Activated T-cell treated with anti-CD3 and anti-CD28 coated beads, Interleukin-2, amount 50 U/mL, for 24 hours (primary cell): ENCODE data around the gene PIGU.
"Not testable (repeated sequence)": the region's sequence is repeated elsewhere in the genome, so short reads cannot be mapped to it uniquely, and the experiment has no call there.

Experiments
- DNase-seq: peaks from one replicate; pipeline ENCODE4 v3.0.0-alpha.2; 2020
- H3K27ac Mint-ChIP-seq: 2 replicates; pipeline ENCODE4 v1.8.0; 2020; ENCODE audit warnings: mild to moderate bottlenecking, mixed read lengths
- H3K27me3 Mint-ChIP-seq: 2 replicates; pipeline ENCODE4 v1.8.0; 2020; ENCODE audit warnings: mixed read lengths
- H3K36me3 Mint-ChIP-seq: 2 replicates; pipeline ENCODE4 v1.8.0; 2020; ENCODE audit warnings: low read depth, mixed read lengths
- H3K4me1 Mint-ChIP-seq: 2 replicates; pipeline ENCODE4 v1.8.0; 2020; ENCODE audit warnings: low read depth, mixed read lengths
- H3K4me3 Mint-ChIP-seq: 2 replicates; pipeline ENCODE4 v1.8.0; 2020; ENCODE audit warnings: mild to moderate bottlenecking, moderate library complexity, mixed read lengths
- H3K9me3 Mint-ChIP-seq: 2 replicates; pipeline ENCODE4 v1.8.0; 2020; ENCODE audit warnings: mixed read lengths

Gene PIGU

DNA sequence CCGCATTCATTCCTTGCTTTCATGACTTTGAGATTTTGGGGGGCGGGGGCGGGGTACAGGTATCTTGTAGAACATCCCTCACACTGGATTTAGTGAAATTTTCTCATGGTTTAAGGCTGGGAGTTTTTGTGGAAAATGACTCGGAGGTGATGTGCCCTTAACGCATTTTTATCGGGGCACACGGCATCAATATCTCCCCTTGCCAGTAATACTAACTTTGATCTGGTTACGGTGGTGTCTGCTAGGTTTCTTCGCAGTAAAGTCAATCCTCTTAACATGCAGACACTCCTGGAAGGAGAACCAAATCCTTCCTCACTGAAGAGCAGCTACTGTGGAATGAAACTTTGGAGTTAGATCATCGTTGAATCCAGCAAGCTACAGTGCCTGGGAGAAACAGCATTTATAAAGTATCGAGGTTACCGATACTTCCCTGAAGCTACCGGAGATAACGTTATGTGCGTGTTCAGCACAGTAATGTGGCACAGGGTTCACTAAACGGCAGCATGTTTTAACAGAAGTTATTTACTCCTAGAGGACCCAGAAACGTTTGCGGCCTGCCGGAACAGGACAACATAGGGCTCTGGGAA, 161.9 kb downstream of the PIGU start:
- no peak for DNase-seq
- H3K9me3 Mint-ChIP-seq, result no peaks in the 10 kb centered on the region
- H3K36me3 Mint-ChIP-seq, result peaks cover 48% of the 10 kb centered on the region

DNA sequence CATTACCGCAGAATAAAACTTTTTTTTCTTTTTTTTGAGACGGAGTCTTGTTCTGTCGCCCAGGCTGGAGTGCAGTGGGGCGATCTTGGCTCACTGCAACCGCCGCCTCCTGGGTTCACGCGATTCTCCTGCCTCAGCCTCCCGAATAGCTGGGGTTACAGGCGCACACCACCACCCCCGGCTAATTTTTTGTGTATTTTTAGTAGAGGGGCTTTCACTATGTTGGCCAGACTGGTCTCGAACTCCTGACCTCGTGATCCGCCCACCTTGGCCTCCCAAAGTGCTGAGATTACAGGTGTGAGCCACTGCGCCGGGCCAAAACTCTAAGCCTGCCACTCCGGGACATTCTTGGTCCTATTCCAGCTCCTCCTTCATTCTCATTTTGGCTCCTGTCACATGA, 162.9 kb downstream of the PIGU start:
- H3K27ac Mint-ChIP-seq, H3K27me3 Mint-ChIP-seq, H3K9me3 Mint-ChIP-seq, H3K4me3 Mint-ChIP-seq, DNase-seq: not testable (repeated sequence)
- H3K36me3 Mint-ChIP-seq, result peaks cover 45% of the 10 kb centered on the region
- H3K4me1 Mint-ChIP-seq, result peaks cover 38% of the 10 kb centered on the region

More for the DNA sequence above, 161.9 kb downstream of the PIGU start:
- Mint-ChIP-seq H3K4me1 (peaks cover 43% of the 10 kb centered on the region), H3K27ac (peak overlapping the region; percentile 99), H3K4me3 (peak overlapping the region; percentile 94), H3K27me3 (no peaks in the 10 kb centered on the region)

DNA sequence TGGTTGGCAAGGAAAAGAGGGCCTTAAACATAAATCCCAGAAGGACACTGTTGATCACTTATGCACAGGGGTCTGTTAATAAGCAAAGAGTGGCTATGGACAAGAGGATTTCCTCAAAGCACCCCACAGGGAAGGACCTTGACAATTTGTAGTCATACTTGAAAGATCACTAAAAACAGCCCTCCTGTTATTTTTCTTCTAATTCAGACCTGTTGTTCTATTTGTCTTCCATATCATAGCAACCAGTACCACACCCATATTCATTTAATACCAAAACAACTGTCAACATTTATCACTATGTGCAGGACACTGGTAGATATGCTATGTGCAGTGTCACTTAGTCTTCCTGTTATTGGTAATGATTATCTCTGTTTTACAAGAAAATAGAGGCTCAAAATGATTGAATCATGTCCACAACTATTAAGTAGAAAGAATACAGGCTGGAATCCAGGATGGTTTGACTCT, 163.9 kb downstream of the PIGU start:
- DNase-seq, result no peak
- peak overlapping the region; percentile 44 for H3K27ac Mint-ChIP-seq
- no peak overlapping the region for H3K4me3 Mint-ChIP-seq
- no peaks in the 10 kb centered on the region for H3K27me3 Mint-ChIP-seq
- H3K36me3 Mint-ChIP-seq, result peaks cover 46% of the 10 kb centered on the region
- peaks cover 28% of the 10 kb centered on the region for H3K4me1 Mint-ChIP-seq
- no peaks in the 10 kb centered on the region for H3K9me3 Mint-ChIP-seq

DNA sequence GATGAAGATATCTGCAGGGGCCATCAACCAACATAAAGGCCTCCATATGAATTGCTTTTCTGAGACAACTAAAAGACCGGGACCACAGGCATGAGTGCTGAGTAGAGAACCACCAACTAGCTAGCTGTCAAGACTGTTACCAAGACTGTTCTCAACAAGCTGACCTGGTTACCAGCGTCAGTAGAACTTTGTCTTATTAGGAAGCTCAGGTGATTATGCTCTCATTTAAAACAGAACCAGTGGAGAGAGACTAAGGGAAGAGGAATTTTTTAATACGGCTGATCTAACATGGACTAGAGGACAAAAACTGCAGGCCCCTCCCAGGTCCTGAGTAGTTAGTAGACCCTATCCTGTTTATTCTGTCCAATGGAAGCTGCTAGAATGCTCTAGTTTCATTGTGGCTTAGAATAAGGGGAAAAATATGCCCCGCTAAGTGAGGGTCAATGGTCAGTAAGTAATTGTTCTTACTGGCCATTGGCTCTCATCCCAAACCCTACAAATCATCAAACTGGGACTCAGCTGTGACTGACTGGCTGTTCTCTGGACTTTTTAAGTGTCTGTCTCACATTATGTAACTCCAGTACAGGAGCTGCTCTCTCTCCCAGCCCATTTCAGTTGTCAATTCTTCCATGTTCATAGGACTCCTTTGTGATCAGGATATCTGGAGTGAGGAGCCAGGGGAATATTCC, 164.5 kb downstream of the PIGU start:
- Mint-ChIP-seq H3K9me3 (no peaks in the 10 kb centered on the region), H3K4me1 (peaks cover 24% of the 10 kb centered on the region), H3K4me3 (no peak overlapping the region), H3K27me3 (no peaks in the 10 kb centered on the region), H3K36me3 (peaks cover 50% of the 10 kb centered on the region), H3K27ac (peak overlapping the region; percentile 44)
- no peak for DNase-seq

DNA sequence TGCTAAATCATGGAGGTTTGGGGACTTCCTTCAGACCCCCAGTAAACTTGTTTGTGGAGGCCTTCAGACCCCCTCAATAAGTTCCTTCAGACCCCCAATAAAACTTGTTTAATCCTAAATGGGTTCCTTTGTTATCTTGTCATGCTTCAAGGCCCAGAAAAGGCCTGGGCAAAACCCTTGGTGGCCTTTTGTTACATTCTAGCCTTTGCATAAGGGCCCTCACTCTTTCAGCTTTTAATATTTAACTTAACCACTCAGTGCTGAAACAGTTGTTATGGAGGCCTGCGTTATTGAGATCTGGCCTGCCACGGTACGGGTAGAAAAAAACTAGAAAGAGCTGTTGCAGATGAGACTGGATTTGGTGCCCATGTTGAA, 165.0 kb downstream of the PIGU start:
- Mint-ChIP-seq H3K36me3 (peaks cover 54% of the 10 kb centered on the region), H3K4me3 (no peak overlapping the region), H3K27ac (no peak overlapping the region), H3K27me3 (no peaks in the 10 kb centered on the region), H3K9me3 (no peaks in the 10 kb centered on the region), H3K4me1 (peaks cover 24% of the 10 kb centered on the region)
- no peak for DNase-seq

DNA sequence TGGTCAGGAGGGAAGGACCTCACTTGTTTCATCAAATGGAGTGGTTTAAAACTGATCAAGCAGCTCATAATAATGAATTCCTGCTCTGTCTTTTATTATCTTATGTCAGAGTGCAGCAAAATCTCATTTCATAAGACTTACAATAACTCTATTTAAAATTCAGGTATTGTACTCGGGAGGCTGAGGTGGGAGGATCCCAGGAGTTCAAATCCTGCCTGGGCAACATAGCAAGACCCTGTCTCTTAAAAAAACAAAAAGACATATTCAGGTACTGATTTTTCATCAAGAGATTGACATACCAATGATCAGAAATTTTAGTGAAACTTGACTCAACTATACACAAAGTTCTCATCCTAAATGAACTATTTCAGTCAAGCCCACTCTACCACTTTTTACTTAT, 166.3 kb downstream of the PIGU start:
- DNase-seq, result no peak
- H3K36me3 Mint-ChIP-seq, result peaks cover 54% of the 10 kb centered on the region
- H3K27me3 Mint-ChIP-seq, result no peaks in the 10 kb centered on the region
- peaks cover 20% of the 10 kb centered on the region for H3K4me1 Mint-ChIP-seq
- no peak overlapping the region for H3K27ac Mint-ChIP-seq
- H3K9me3 Mint-ChIP-seq, result no peaks in the 10 kb centered on the region
- H3K4me3 Mint-ChIP-seq, result no peak overlapping the region
